A549 (cell line): Measurements from ENCODE around the gene NSUN5. TPM values are rescaled to one million over a fixed set of nuclear protein-coding genes. Genes with fewer than 3 reads are reported as not detected.
"Not testable (repeated sequence)": the region's sequence is repeated elsewhere in the genome, so short reads cannot be mapped to it uniquely, and the experiment has no call there.

Experiments
- ATAC-seq, 2 experiments: fragments of 200-7000 bp in 1 of 2; fragments of >200 bp in 1 of 2; cut with Nextera tagmentation in 1 of 2; cut with Tn5 transposase in 1 of 2; 3 replicates each; pipeline versions ENCODE4 v1.8.0 to v1.9.1; 2018 to 2020; ENCODE audit warnings: mild to moderate bottlenecking in 1 of 2, moderate library complexity in 1 of 2
- CTCF ChIA-PET: fragments of 300-600 bp; sonication (Branson Sonifier 250); formaldehyde crosslinking; extraction: SDS; loops from one replicate; lab custom pipeline; 2021; ENCODE audit warnings: antibody characterized with exemption, inconsistent platforms; lab: Yijun Ruan, JAX
- POLR2A ChIA-PET: fragments of 350-600 bp; formaldehyde crosslinking; extraction: SDS; loops from one replicate; lab custom pipeline; 2021; ENCODE audit warnings: antibody characterized with exemption, inconsistent platforms; lab: Yijun Ruan, JAX
- DNase-seq, 2 experiments: peaks; one replicate each; pipeline versions ENCODE4 v3.0.0 to v3.0.0-alpha.2; 2011 to 2016; ENCODE audit warnings: low read depth in 1 of 2, low spot score in 1 of 2
- FAIRE-seq: peaks from 2 replicates; lab custom pipeline; 2011; peaks lifted over from hg19 to GRCh38; lab: Jason Lieb, UNC
- H3K27ac ChIP-seq, 2 experiments: fragments of >200 bp; sonication (Bioruptor Twin); formaldehyde crosslinking; 3 replicates each; pipeline ENCODE4 v1.5.1; 2016 to 2017
- H3K4me1 ChIP-seq: fragments of >200 bp; sonication (Bioruptor Twin); formaldehyde crosslinking; 3 replicates; pipeline ENCODE4 v1.6.1; 2016
- H3K4me2 ChIP-seq: fragments of >200 bp; sonication (Bioruptor Twin); formaldehyde crosslinking; 3 replicates; pipeline ENCODE4 v1.6.1; 2016
- H3K4me3 ChIP-seq: fragments of >200 bp; sonication (Bioruptor Twin); formaldehyde crosslinking; 3 replicates; pipeline ENCODE4 v1.5.1; 2016
- H3K9me3 ChIP-seq: fragments of >200 bp; sonication (Bioruptor Twin); formaldehyde crosslinking; 3 replicates; pipeline ENCODE4 v1.6.1; 2016
- MAFK ChIP-seq: fragments of 450-650 bp; IDR thresholded peaks from 2 replicates; pipeline ENCODE4 v1.6.1; 2014; ENCODE audit not compliant: partially characterized antibody
- RAD21 ChIP-seq, 2 experiments: fragments of >200 bp in 1 of 2; sonication (Bioruptor Twin) in 1 of 2; formaldehyde crosslinking in 1 of 2; IDR thresholded peaks in 1 of 2; conservative IDR thresholded peaks in 1 of 2; 2 replicates in 1 of 2; 3 replicates in 1 of 2; pipeline ENCODE4 v1.6.1; 2012 to 2018; ENCODE audit warnings: inconsistent platforms in 1 of 2
- SMC3 ChIP-seq: fragments of >200 bp; sonication (Bioruptor Twin); formaldehyde crosslinking; IDR thresholded peaks from 3 replicates; pipeline ENCODE4 v1.6.1; 2018; ENCODE audit warnings: inconsistent platforms
- whole genome bisulfite sequencing: methylation state at CpG from one replicate; pipeline ENCODE4 v1.1.6; 2017; ENCODE audit errors: missing lambda C conversion rate; 5-methylcytosine and 5-hydroxymethylcytosine counted together
- polyA plus RNA-seq, 4 experiments: library from polyadenylated mRNA; depleted of rRNA in 3 of 4; stranded (reverse); fragments of >200 nt; fragmentation: RNase III in 1 of 4; extraction: RNeasy Plus Mini Kit Qiagen cat#74134 plus additional on column Dnase treatment in 1 of 4; gene quantifications; 2 replicates in 3 of 4; 3 replicates in 1 of 4; pipeline ENCODE4 v1.2.3, GENCODE V29; 2011 to 2017
- TF ChIP-seq, protein P1 (sequence below): fragments of 450-650 bp; IDR thresholded peaks from 2 replicates; pipeline ENCODE4 v1.6.1; 2014; ENCODE audit warnings: antibody characterized with exemption
- TF ChIP-seq, protein P2 (sequence below): fragments of >200 bp; sonication (Bioruptor Twin); formaldehyde crosslinking; IDR thresholded peaks from 3 replicates; pipeline ENCODE4 v1.5.1; 2016

The NSUN5 gene
- polyA plus RNA-seq, 2 of the 4 experiments (the other 2 are of a cell fraction): 38.3 to 38.9 TPM

DNA sequence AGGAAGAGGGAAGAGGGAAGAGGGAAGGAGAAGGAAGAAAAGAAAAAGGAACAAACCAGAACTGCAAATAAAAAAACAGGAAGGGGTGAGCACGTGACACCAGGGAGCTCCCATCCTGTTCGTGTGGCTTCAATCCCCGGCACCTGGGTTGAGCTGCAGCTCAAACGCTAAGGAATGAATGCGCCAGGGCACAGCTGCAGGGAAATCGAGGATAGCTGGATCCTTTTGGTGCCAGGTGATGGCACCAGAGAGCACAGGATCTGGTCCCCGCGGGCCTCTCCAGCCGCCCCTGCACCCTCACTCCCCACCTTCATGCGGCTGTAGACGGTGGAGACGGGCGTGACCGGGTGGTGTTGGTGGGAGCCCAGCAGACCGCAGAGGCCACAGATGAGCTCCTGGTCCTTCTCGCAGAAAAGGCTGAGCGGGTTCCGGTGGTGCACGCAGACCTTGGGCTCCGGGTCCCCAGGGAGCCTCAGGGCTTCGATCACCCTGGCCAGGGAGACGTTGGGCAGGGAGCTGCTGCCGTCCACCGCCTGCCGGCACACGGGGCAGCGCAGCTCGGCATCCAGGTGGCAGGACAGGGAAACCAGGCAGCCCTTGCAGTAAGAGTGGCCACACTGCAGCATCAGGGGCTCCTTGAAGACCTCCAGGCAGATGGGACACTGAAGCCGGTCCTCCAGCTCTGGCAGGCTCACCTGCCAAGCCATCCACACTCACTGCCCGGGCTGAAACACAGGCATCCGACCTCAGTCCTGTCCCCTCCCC lies 15.6 kb upstream of the NSUN5 start:
- H3K4me1 ChIP-seq, H3K27ac ChIP-seq, H3K9me3 ChIP-seq: not testable (repeated sequence)
- peak; percentile 72 to 94 for ATAC-seq
- peak overlapping the region; percentile 56 for H3K4me2 ChIP-seq
- peak; percentile 65 for TF ChIP-seq SMC3
- TF ChIP-seq, protein P1, sequence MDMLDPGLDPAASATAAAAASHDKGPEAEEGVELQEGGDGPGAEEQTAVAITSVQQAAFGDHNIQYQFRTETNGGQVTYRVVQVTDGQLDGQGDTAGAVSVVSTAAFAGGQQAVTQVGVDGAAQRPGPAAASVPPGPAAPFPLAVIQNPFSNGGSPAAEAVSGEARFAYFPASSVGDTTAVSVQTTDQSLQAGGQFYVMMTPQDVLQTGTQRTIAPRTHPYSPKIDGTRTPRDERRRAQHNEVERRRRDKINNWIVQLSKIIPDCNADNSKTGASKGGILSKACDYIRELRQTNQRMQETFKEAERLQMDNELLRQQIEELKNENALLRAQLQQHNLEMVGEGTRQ: peak; percentile 48; the same call in 1 of the 2 replicates
- TF ChIP-seq, protein P2, sequence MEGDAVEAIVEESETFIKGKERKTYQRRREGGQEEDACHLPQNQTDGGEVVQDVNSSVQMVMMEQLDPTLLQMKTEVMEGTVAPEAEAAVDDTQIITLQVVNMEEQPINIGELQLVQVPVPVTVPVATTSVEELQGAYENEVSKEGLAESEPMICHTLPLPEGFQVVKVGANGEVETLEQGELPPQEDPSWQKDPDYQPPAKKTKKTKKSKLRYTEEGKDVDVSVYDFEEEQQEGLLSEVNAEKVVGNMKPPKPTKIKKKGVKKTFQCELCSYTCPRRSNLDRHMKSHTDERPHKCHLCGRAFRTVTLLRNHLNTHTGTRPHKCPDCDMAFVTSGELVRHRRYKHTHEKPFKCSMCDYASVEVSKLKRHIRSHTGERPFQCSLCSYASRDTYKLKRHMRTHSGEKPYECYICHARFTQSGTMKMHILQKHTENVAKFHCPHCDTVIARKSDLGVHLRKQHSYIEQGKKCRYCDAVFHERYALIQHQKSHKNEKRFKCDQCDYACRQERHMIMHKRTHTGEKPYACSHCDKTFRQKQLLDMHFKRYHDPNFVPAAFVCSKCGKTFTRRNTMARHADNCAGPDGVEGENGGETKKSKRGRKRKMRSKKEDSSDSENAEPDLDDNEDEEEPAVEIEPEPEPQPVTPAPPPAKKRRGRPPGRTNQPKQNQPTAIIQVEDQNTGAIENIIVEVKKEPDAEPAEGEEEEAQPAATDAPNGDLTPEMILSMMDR: peak; percentile 56
- TF ChIP-seq RAD21 (conservative IDR thresholded peaks at IDR 0.05 in 1 of 2, IDR thresholded peaks at IDR 0.05 in 1 of 2): peak; percentile 60 to 67
- TF ChIP-seq, all 56 proteins: peak for 4; not testable (repeated sequence) for 52
- 38% methylated on average over 21 of the region's 31 CpGs for WGBS
- H3K4me3 ChIP-seq, POLR2A ChIA-PET, FAIRE-seq: not testable (repeated sequence)
- CTCF ChIA-PET: interaction anchor here (0.6 to 6.0 kb wide), 24 partner anchors 9 to 411 kb away, joined by 3 to 70 read pairs (median 5); partner anchors contain the start of gene FZD9
- peak; percentile 62 to 84 for DNase-seq

DNA sequence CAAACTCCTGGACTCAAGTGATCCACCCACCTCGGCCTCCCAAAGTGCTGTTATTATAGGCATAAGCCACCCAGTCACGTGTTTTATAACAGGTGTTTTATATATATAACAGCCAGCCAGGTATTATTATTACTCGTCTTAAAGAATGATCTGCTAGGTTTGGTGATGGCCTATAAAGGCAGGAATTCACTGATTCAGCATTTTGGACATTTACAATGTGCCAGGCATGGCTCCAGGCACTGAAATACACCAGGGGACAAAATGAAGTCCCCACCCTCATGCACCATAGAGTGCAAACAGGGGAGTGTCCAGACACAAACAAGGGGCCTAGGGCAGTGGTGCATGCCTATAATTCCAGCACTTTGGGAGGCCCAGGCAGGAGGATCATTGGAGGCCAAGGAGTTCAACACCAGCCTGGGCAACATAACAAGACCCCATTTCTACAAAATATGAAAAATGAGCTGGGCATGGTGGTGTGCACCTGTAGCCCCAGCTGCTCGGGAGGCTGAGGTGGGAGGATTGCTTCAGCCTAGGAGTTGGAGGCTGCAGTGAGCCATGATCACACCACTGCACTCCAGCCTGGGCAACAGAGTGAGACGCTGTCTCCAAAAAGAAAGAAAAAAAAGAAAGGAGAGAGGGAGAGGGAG lies 14.9 kb upstream of the NSUN5 start:
- peak overlapping the region; percentile 56 for H3K4me2 ChIP-seq
- TF ChIP-seq MAFK: peak; percentile 68
- TF ChIP-seq, all 56 proteins: peak for 1; not testable (repeated sequence) for 55
- H3K27ac ChIP-seq, DNase-seq, H3K9me3 ChIP-seq, ATAC-seq, FAIRE-seq, H3K4me3 ChIP-seq, H3K4me1 ChIP-seq, POLR2A ChIA-PET: not testable (repeated sequence)
- WGBS: 78% methylated on average over 4 of the region's 5 CpGs
- CTCF ChIA-PET: interaction anchor here (0.6 to 6.0 kb wide), 25 partner anchors 9 to 412 kb away, joined by 3 to 70 read pairs (median 5); partner anchors contain the start of gene FZD9

DNA sequence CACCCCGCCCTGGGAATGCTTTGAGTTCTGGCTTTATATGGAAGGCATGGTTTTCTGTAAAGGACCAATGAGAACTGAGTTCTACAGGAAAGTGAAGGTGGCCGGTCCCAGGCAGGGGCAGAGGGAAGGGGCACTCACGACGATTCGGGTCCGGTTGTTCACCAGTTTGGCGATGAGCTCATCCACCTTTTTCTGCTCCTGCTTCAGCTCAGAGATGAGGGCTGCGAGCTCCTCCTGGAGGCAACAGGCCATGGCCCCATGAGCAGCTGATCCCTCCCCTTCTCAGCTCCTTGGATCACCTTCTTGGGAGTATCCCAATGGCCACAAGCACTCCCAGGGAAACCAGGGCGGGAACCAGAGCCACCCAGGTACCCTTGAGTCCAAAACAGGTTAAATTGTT lies 11.4 kb upstream of the NSUN5 start:
- H3K27ac ChIP-seq, DNase-seq, H3K9me3 ChIP-seq, H3K4me3 ChIP-seq, FAIRE-seq, H3K4me2 ChIP-seq, POLR2A ChIA-PET, H3K4me1 ChIP-seq, ATAC-seq: not testable (repeated sequence)
- CTCF ChIA-PET: interaction anchor here (1.2 kb wide), 2 partner anchors 8 to 13 kb away, joined by 3 to 5 read pairs; no protein-coding TSS in a partner anchor
- WGBS: 81% methylated on average over 8 of the region's 9 CpGs

DNA sequence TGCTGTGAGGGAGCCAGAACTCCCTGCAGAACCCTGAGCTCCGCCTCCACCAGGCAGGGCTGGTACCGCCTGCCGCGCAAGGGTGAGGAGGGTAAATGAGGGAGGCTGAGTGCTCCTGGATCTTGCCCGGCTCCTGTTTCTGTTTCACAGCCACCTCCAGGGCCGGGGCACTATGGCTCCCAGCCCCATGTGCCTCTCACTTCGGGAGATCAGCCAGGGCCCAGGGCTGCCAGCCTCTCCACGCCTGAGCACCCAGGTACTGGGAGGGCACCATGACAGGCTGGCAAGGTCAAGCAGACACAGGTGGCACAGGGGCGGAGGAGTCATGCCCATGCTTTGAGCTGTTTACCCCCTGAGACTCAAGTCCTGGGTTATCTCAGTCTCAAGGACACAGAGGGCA lies 10.9 kb upstream of the NSUN5 start:
- WGBS: 82% methylated on average over 2 of the region's 9 CpGs
- POLR2A ChIA-PET, H3K4me3 ChIP-seq, H3K4me2 ChIP-seq, ATAC-seq, FAIRE-seq, DNase-seq, H3K27ac ChIP-seq, H3K4me1 ChIP-seq, H3K9me3 ChIP-seq: not testable (repeated sequence)
- CTCF ChIA-PET: interaction anchor here (1.2 kb wide), 2 partner anchors 8 to 13 kb away, joined by 3 to 5 read pairs; no protein-coding TSS in a partner anchor

DNA sequence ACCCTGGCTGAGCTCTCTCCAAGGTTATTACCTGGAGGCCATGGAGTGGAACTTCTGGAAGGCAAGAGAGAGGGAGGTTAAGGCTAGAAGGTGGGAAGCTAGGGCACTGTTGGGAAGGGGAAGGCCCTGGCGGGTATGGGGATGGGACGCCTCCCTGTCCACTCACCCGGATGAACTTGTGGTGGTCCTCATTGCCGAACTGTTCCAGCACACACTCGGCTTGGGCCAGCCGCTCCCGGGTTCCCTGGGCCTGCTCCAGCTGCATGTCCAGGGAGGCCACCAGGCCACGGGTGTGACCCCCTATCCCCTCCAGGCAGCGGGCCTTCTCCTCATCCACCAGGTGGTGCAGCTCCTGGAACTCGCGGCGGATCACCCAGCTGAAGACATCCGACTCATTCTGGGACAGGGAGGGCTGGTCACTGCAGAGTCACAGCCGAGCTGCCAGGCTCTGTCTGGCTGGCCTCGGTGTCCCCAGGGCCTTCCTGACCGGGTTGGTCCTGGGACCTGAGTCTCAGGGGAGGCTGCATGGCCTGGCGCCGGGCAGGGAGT lies 10.1 kb upstream of the NSUN5 start:
- ATAC-seq: peak; percentile 60 to 69
- H3K27ac ChIP-seq, CTCF ChIA-PET, H3K4me3 ChIP-seq, DNase-seq, H3K4me1 ChIP-seq, H3K4me2 ChIP-seq, H3K9me3 ChIP-seq, FAIRE-seq, POLR2A ChIA-PET: not testable (repeated sequence)
- 80% methylated on average over 10 of the region's 18 CpGs for WGBS
